Left ventricle myocardium superior (tissue), 1 donor: ENCODE results near the gene LRRC37A3. TPM values are rescaled to one million over a fixed set of nuclear protein-coding genes. Genes with fewer than 3 reads are reported as not detected.
"Not testable (repeated sequence)": the region's sequence is repeated elsewhere in the genome, so short reads cannot be mapped to it uniquely, and the experiment has no call there.

Experiments used
- ATAC-seq: fragments of 200-7000 bp; cut with Tn5 transposase; one replicate; pipeline ENCODE4 v1.9.1; 2020; ENCODE audit warnings: mild to moderate bottlenecking, moderate library complexity
- DNase-seq: peaks from one replicate; pipeline ENCODE4 v3.0.0-alpha.2; 2020
- intact Hi-C: fragments of 100-400 bp; cut with micrococcal nuclease; formaldehyde crosslinking; loops from one replicate; pipeline ENCODE4 v1.11.0; 2022
- long read RNA-seq: library from polyadenylated mRNA; unstranded; transcript quantifications from one replicate; pipeline ENCODE4 v2.0.0, GENCODE V29; 2021
- total RNA-seq: library from RNA; stranded (reverse); fragmentation: NEBNext Ultra II Directional; extraction: Animal tissue kit (Norgen Biotek cat#: 25700); gene quantifications from one replicate; pipeline ENCODE4 v1.2.1, GENCODE V29; 2021
- donor health status: DM: no; HTN: yes; CAD: no; lungs with severe emphysema.

The LRRC37A3 gene
- total RNA-seq, result 2.7 TPM
- long read RNA-seq, partial matches to known transcripts, result 0 of 2 reads
- long read RNA-seq, other reads (novel, unspliced or antisense), result 2 of 2 reads

- intact Hi-C loops, result not testable (repeated sequence)
- ATAC-seq, result peak; percentile 99
- DNase-seq, result peak; percentile 98
These were observed at the start of gene LRRC37A3 for GRCh38 chr17:64919289-64920025. LRRC37A3 (minus strand) TSS chr17:64919478; CDS start chr17:64897257, 22,221 bp downstream.

- ATAC-seq, result peak; percentile 97
These were observed 46.6 kb upstream of the LRRC37A3 start for GRCh38 chr17:64965873-64966287.

GRCh38 chr17:64965256-64965872, 46.1 kb upstream of the LRRC37A3 start:
- DNase-seq, ATAC-seq, intact Hi-C loops: not testable (repeated sequence)

More at GRCh38 chr17:64965873-64966287, 46.6 kb upstream of the LRRC37A3 start:
- DNase-seq, result peak; percentile 81
- intact Hi-C loops, result not testable (repeated sequence)

- DNase-seq, result no peak
- intact Hi-C loops, result no loop called here
- ATAC-seq, result no peak
These were observed 45.5 kb upstream of the LRRC37A3 start for GRCh38 chr17:64964796-64965195.

GRCh38 chr17:64963814-64964213, 44.5 kb upstream of the LRRC37A3 start:
- DNase-seq, intact Hi-C loops: not testable (repeated sequence)

GRCh38 chr17:64961563-64962378, 42.5 kb upstream of the LRRC37A3 start:
- peak; percentile 72 for ATAC-seq
- intact Hi-C loops, DNase-seq: not testable (repeated sequence)

More at GRCh38 chr17:64963814-64964213, 44.5 kb upstream of the LRRC37A3 start:
- not testable (repeated sequence) for ATAC-seq

- intact Hi-C loops, result no loop called here
- no peak for ATAC-seq
These were observed 32.6 kb upstream of the LRRC37A3 start for GRCh38 chr17:64951877-64952276.

GRCh38 chr17:64950871-64951270, 31.6 kb upstream of the LRRC37A3 start:
- ATAC-seq (no peak), DNase-seq (no peak)
- intact Hi-C loops, result no loop called here

More at GRCh38 chr17:64951877-64952276, 32.6 kb upstream of the LRRC37A3 start:
- no peak for DNase-seq

GRCh38 chr17:64947152-64947551, 27.9 kb upstream of the LRRC37A3 start:
- no peak for ATAC-seq
- intact Hi-C loops, result no loop called here
- DNase-seq, result no peak

GRCh38 chr17:64941761-64942160, 22.5 kb upstream of the LRRC37A3 start:
- ATAC-seq (no peak), DNase-seq (no peak)
- intact Hi-C loops, result no loop called here

- intact Hi-C loops, result no loop called here
- ATAC-seq (no peak), DNase-seq (no peak)
These were observed 21.8 kb upstream of the LRRC37A3 start for GRCh38 chr17:64941045-64941444.

GRCh38 chr17:64940055-64940454, 20.8 kb upstream of the LRRC37A3 start:
- ATAC-seq, result no peak
- intact Hi-C loops, result no loop called here
- no peak for DNase-seq

GRCh38 chr17:64938925-64939474, 19.7 kb upstream of the LRRC37A3 start:
- DNase-seq (peak; percentile 73), ATAC-seq (peak; percentile 64)
- intact Hi-C loops, result no loop called here

- no peak for ATAC-seq
These were observed 19.0 kb upstream of the LRRC37A3 start for GRCh38 chr17:64938290-64938689.

GRCh38 chr17:64936117-64936516, 16.8 kb upstream of the LRRC37A3 start:
- ATAC-seq (no peak), DNase-seq (no peak)
- intact Hi-C loops, result no loop called here

More at GRCh38 chr17:64938290-64938689, 19.0 kb upstream of the LRRC37A3 start:
- intact Hi-C loops, result no loop called here
- no peak for DNase-seq

GRCh38 chr17:64934284-64934778, 15.1 kb upstream of the LRRC37A3 start:
- intact Hi-C loops, DNase-seq, ATAC-seq: not testable (repeated sequence)

GRCh38 chr17:64932850-64933249, 13.6 kb upstream of the LRRC37A3 start:
- ATAC-seq, intact Hi-C loops, DNase-seq: not testable (repeated sequence)

GRCh38 chr17:64930374-64930773, 11.1 kb upstream of the LRRC37A3 start:
- DNase-seq, intact Hi-C loops, ATAC-seq: not testable (repeated sequence)
